Measurements from ENCODE around the gene DERL3.

Gene DERL3

DNA sequence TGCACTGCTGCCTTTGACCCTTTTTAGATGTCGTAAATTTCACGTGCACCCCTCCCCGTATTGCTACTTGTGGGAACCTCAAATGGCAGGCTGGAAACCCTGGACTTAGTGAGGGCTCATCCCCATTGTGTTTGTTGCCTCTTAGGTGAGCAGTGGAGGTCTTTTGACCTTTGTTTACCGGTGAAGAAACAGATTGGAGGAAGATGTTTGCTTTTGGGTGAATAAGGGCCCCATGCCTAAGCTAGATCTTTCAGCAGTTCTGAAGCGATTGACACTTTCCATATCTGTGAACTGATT is 51.3 kb downstream of the DERL3 start:
- Histone ChIP-seq H2BK5ac (ENCODE audit: low read length) (no peak overlapping the region), H3K27me3 (ENCODE audit: control insufficient read depth in 3 of 3, insufficient read depth in 3 of 3, low read depth in 1 of 3, low read length in 3 of 3) (no peaks in the 10 kb centered on the region), H2BK120ac (ENCODE audit: low read depth, low read length) (no peak overlapping the region), H3K4ac (ENCODE audit: low read length) (no peak overlapping the region), H2BK12ac (ENCODE audit: low read length) (no peak overlapping the region), H3K79me1 (ENCODE audit: low read depth, low read length) (peaks cover 13% of the 10 kb centered on the region), H3K18ac (ENCODE audit: low read length) (no peak overlapping the region), H4K8ac (ENCODE audit: low read depth, low read length) (no peak overlapping the region), H3K36me3 (replicated peaks in 1 of 2; ENCODE audit: control insufficient read depth in 2 of 2, insufficient read depth in 2 of 2, low read length in 2 of 2) (peaks cover 6 to 42% of the 10 kb centered on the region in 2 donors), H3K27ac (replicated peaks; ENCODE audit: low read length) (no peak overlapping the region), H2AFZ (ENCODE audit: low read length) (peak overlapping the region; percentile 96), H3K9me3 (replicated peaks in 1 of 2; ENCODE audit: control insufficient read depth in 2 of 2, insufficient read depth in 1 of 2, low read depth in 1 of 2, low read length in 2 of 2) (no peaks in the 10 kb centered on the region), H3K4me2 (ENCODE audit: insufficient read depth, low read length, poor library complexity, severe bottlenecking) (peak overlapping the region; percentile 45), H2BK15ac (ENCODE audit: low read length) (no peak overlapping the region), H2AK5ac (ENCODE audit: low read depth, low read length) (no peak overlapping the region), H3K14ac (ENCODE audit: low read length) (no peak overlapping the region), H3K4me1 (ENCODE audit: control insufficient read depth in 2 of 2, insufficient read depth in 1 of 2, low read depth in 1 of 2, low read length in 2 of 2) (peaks cover 6 to 11% of the 10 kb centered on the region in 2 donors), H3K9ac (ENCODE audit: low read depth, low read length, poor library complexity) (peak overlapping the region; percentile 26), H3K4me3 (ENCODE audit: low read length in 2 of 2) (peak overlapping the region; percentile 71 to 95), H4K91ac (ENCODE audit: low read depth, low read length, poor library complexity) (no peak overlapping the region), H3K23ac (ENCODE audit: low read depth, low read length, poor library complexity) (peak overlapping the region; percentile 98)
- DNase-seq (ENCODE audit: low spot score) = no peak
- no CpG with 5 or more reads among the region's 5 CpGs for WGBS, 2 donors (ENCODE audit: extremely low coverage in 2 of 2, insufficient read length in 2 of 2, insufficient replicate concordance in 1 of 2)

DNA sequence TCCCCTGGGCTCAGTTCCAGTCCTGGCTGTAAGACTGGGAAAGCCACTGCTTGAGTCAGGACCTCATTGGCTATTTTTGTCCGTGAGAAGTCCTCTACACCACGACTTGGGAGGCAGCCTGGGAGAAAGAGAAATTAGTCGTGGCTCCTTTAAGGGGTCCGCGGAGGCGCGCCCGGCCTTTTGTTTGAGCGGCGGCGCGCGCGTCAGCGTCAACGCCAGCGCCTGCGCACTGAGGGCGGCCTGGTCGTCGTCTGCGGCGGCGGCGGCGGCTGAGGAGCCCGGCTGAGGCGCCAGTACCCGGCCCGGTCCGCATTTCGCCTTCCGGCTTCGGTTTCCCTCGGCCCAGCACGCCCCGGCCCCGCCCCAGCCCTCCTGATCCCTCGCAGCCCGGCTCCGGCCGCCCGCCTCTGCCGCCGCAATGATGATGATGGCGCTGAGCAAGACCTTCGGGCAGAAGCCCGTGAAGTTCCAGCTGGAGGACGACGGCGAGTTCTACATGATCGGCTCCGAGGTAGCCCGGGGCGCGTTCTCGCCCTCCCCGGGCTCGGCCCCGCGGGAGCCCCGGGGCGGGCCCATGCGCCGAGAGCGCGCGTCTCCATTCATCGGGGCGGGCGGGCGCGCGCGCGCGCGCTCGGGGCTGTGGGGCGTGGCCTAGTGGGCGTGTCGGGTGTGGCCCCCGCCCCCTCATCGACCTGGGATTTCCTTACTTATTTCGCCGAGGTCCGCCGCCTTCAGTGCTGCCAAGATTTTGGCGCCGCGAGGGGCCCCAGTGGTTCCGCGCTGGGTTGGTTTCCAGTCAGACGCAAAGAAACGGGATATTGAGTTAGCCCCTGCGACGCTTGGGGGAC is 51.8 kb downstream of the DERL3 start, which contains the start of gene SMARCB1:
Gene SMARCB1, plus strand, starts transcription at position 215 of the 848 bp plus-strand sequence. Its CDS starts 204 bp downstream, at position 419.
- H3K23ac ChIP-seq (ENCODE audit: low read depth, low read length, poor library complexity) = peak within 1 kb of the TSS; percentile 98
- peak within 1 kb of the TSS; percentile 93 for H2BK120ac ChIP-seq (ENCODE audit: low read depth, low read length)
- H3K4me3 ChIP-seq (ENCODE audit: low read length in 2 of 2) = peak within 1 kb of the TSS; percentile 71 to 95
- peak within 1 kb of the TSS; percentile 98 for H4K91ac ChIP-seq (ENCODE audit: low read depth, low read length, poor library complexity)
- peaks cover 10% of the 10 kb centered on the region for H3K79me1 ChIP-seq (ENCODE audit: low read depth, low read length)
- peak within 1 kb of the TSS; percentile 55 for H2BK15ac ChIP-seq (ENCODE audit: low read length)
- H3K36me3 ChIP-seq (replicated peaks in 1 of 2; ENCODE audit: control insufficient read depth in 2 of 2, insufficient read depth in 2 of 2, low read length in 2 of 2) = peaks cover 4 to 36% of the 10 kb centered on the region in 2 donors
- WGBS, 2 donors (ENCODE audit: extremely low coverage in 2 of 2, insufficient read length in 2 of 2, insufficient replicate concordance in 1 of 2) = no CpG with 5 or more reads among the region's 97 CpGs
- peak within 1 kb of the TSS; percentile 97 for H3K14ac ChIP-seq (ENCODE audit: low read length)
- peak within 1 kb of the TSS; percentile 8 for H2BK12ac ChIP-seq (ENCODE audit: low read length)
- peak within 1 kb of the TSS; percentile 100 for H2BK5ac ChIP-seq (ENCODE audit: low read length)
- peak within 1 kb of the TSS; percentile 96 for H2AFZ ChIP-seq (ENCODE audit: low read length)
- peak; percentile 88 for DNase-seq (ENCODE audit: low spot score)
- H3K27me3 ChIP-seq (ENCODE audit: control insufficient read depth in 3 of 3, insufficient read depth in 3 of 3, low read depth in 1 of 3, low read length in 3 of 3) = no peaks in the 10 kb centered on the region
- H4K8ac ChIP-seq (ENCODE audit: low read depth, low read length) = peak within 1 kb of the TSS; percentile 26
- H3K4me2 ChIP-seq (ENCODE audit: insufficient read depth, low read length, poor library complexity, severe bottlenecking) = peak within 1 kb of the TSS; percentile 54
- H3K27ac ChIP-seq (replicated peaks; ENCODE audit: low read length) = peak within 1 kb of the TSS; percentile 99
- peaks cover 6 to 11% of the 10 kb centered on the region in 2 donors for H3K4me1 ChIP-seq (ENCODE audit: control insufficient read depth in 2 of 2, insufficient read depth in 1 of 2, low read depth in 1 of 2, low read length in 2 of 2)
- H3K9me3 ChIP-seq (replicated peaks in 1 of 2; ENCODE audit: control insufficient read depth in 2 of 2, insufficient read depth in 1 of 2, low read depth in 1 of 2, low read length in 2 of 2) = no peaks in the 10 kb centered on the region
- H3K9ac ChIP-seq (ENCODE audit: low read depth, low read length, poor library complexity) = peak within 1 kb of the TSS; percentile 97
- H3K4ac ChIP-seq (ENCODE audit: low read length) = peak within 1 kb of the TSS; percentile 100
- peak within 1 kb of the TSS; percentile 100 for H3K18ac ChIP-seq (ENCODE audit: low read length)
- H2AK5ac ChIP-seq (ENCODE audit: low read depth, low read length) = peak within 1 kb of the TSS; percentile 97

DNA sequence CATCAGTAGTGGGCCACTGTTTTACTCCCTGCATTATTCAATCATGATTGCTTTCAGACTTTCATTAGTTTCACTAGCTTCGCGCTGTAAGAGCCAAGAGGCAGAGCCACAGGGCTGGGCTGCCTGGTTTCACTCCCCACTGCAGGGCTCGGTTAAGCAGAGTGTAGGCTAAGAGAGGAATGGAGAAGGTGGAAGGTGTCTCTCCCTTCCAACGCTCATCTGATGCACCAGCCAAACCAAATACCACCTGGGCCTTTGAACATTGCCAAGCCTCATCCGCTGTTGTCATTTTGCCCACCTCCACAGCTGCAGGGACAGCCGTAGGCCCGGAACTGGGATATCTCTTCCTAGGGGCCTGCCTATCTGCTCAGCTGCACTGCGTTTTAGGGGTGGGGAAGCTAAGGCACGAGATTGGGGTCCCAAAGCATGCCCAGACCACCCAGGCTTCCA is 52.5 kb downstream of the DERL3 start:
- no peak overlapping the region for H3K4ac ChIP-seq (ENCODE audit: low read length)
- DNase-seq (ENCODE audit: low spot score) = no peak
- no peak overlapping the region for H4K91ac ChIP-seq (ENCODE audit: low read depth, low read length, poor library complexity)
- no peak overlapping the region for H3K23ac ChIP-seq (ENCODE audit: low read depth, low read length, poor library complexity)
- peak overlapping the region; percentile 1 for H2BK15ac ChIP-seq (ENCODE audit: low read length)
- H2AK5ac ChIP-seq (ENCODE audit: low read depth, low read length) = no peak overlapping the region
- peak overlapping the region; percentile 42 to 71 for H3K4me3 ChIP-seq (ENCODE audit: low read length in 2 of 2)
- peak overlapping the region; percentile 61 for H3K18ac ChIP-seq (ENCODE audit: low read length)
- no peaks in the 10 kb centered on the region for H3K9me3 ChIP-seq (replicated peaks in 1 of 2; ENCODE audit: control insufficient read depth in 2 of 2, insufficient read depth in 1 of 2, low read depth in 1 of 2, low read length in 2 of 2)
- H3K9ac ChIP-seq (ENCODE audit: low read depth, low read length, poor library complexity) = peak overlapping the region; percentile 78
- H3K4me1 ChIP-seq (ENCODE audit: control insufficient read depth in 2 of 2, insufficient read depth in 1 of 2, low read depth in 1 of 2, low read length in 2 of 2) = peaks cover 6 to 11% of the 10 kb centered on the region in 2 donors
- H2BK12ac ChIP-seq (ENCODE audit: low read length) = peak overlapping the region; percentile 8
- peak overlapping the region; percentile 54 for H3K4me2 ChIP-seq (ENCODE audit: insufficient read depth, low read length, poor library complexity, severe bottlenecking)
- no peak overlapping the region for H2BK5ac ChIP-seq (ENCODE audit: low read length)
- WGBS, 2 donors (ENCODE audit: extremely low coverage in 2 of 2, insufficient read length in 2 of 2, insufficient replicate concordance in 1 of 2) = no CpG with 5 or more reads among the region's 9 CpGs
- H3K27me3 ChIP-seq (ENCODE audit: control insufficient read depth in 3 of 3, insufficient read depth in 3 of 3, low read depth in 1 of 3, low read length in 3 of 3) = no peaks in the 10 kb centered on the region
- peak overlapping the region; percentile 96 for H2AFZ ChIP-seq (ENCODE audit: low read length)
- H3K79me1 ChIP-seq (ENCODE audit: low read depth, low read length) = peaks cover 6% of the 10 kb centered on the region
- H4K8ac ChIP-seq (ENCODE audit: low read depth, low read length) = peak overlapping the region; percentile 26
- H2BK120ac ChIP-seq (ENCODE audit: low read depth, low read length) = no peak overlapping the region
- peak overlapping the region; percentile 57 for H3K27ac ChIP-seq (replicated peaks; ENCODE audit: low read length)
- H3K14ac ChIP-seq (ENCODE audit: low read length) = no peak overlapping the region
- peaks cover 0 to 29% of the 10 kb centered on the region in 2 donors for H3K36me3 ChIP-seq (replicated peaks in 1 of 2; ENCODE audit: control insufficient read depth in 2 of 2, insufficient read depth in 2 of 2, low read length in 2 of 2)

Data from neuronal stem cell (in vitro differentiated cells).